OCI-LY7 (cell line): ENCODE measurements around the gene ACOT6. TPM values are rescaled to one million over a fixed set of nuclear protein-coding genes. Genes with fewer than 3 reads are reported as not detected.
A peak's percentile ranks its signal among the peaks of the same experiment; 100 is the strongest.

ENCODE experiments used
- BruUV-seq: library from RNA; stranded (reverse); fragments of 400-500 nt; replicated peaks from 2 replicates; lab custom pipeline; 2021; lab: Mats Ljungman, UMichigan
- CTCF ChIA-PET: fragments of 300-600 bp; sonication (Branson Sonifier 250); formaldehyde crosslinking; loops from one replicate; lab custom pipeline; 2022; ENCODE audit warnings: antibody characterized with exemption; ENCODE audit not compliant: unreplicated experiment; lab: Charles Lee
- POLR2A ChIA-PET: fragments of 300-600 bp; sonication (Branson Sonifier 250); formaldehyde crosslinking; loops from one replicate; lab custom pipeline; 2022; ENCODE audit warnings: antibody characterized with exemption; lab: Charles Lee
- DNase-seq: peaks from one replicate; pipeline ENCODE4 v3.0.0-alpha.2; 2015; ENCODE audit warnings: low spot score
- H2AFZ ChIP-seq: fragments of 200-600 bp; sonication (generic), shearing (Covaris generic); 2 replicates; pipeline ENCODE4 v1.6.1; 2014; ENCODE audit warnings: mild to moderate bottlenecking, antibody characterized with exemption, low read length, moderate library complexity
- H3K27ac ChIP-seq: fragments of 200-600 bp; sonication (generic); 2 replicates; pipeline ENCODE4 v1.5.1; 2014; ENCODE audit warnings: mixed run types, low read depth, mild to moderate bottlenecking, moderate library complexity, low read length, inconsistent platforms; ENCODE audit not compliant: poor library complexity, severe bottlenecking
- H3K36me3 ChIP-seq: fragments of 200-600 bp; sonication (generic); 2 replicates; pipeline ENCODE4 v1.6.1; 2014; ENCODE audit warnings: mild to moderate bottlenecking, antibody characterized with exemption, low read length, moderate library complexity, mixed read lengths; ENCODE audit not compliant: insufficient read depth
- H3K4me1 ChIP-seq: fragments of 200-600 bp; sonication (generic); 2 replicates; pipeline ENCODE4 v1.5.1; 2014; ENCODE audit warnings: mild to moderate bottlenecking, low read length; ENCODE audit not compliant: insufficient read depth, poor library complexity, severe bottlenecking
- H3K4me2 ChIP-seq: fragments of 200-600 bp; sonication (generic); 2 replicates; pipeline ENCODE4 v1.6.1; 2014; ENCODE audit warnings: mild to moderate bottlenecking, low read length
- H3K4me3 ChIP-seq: fragments of 200-600 bp; sonication (generic); 2 replicates; pipeline ENCODE4 v1.5.1; 2014; ENCODE audit warnings: mild to moderate bottlenecking, low read depth, low read length; ENCODE audit not compliant: poor library complexity, severe bottlenecking
- H3K79me2 ChIP-seq: fragments of 200-600 bp; sonication (generic); 2 replicates; pipeline ENCODE4 v1.6.1; 2016; ENCODE audit warnings: low read depth, mild to moderate bottlenecking, low read length, moderate library complexity, mixed read lengths; ENCODE audit not compliant: insufficient read depth
- H3K9me2 ChIP-seq: fragments of 200-600 bp; sonication (generic); 2 replicates; pipeline ENCODE4 v1.6.1; 2016; ENCODE audit warnings: mild to moderate bottlenecking, low read length, mixed read lengths; ENCODE audit not compliant: insufficient read depth
- H3K9me3 ChIP-seq: fragments of 200-600 bp; sonication (generic); 2 replicates; pipeline ENCODE4 v1.6.1; 2014; ENCODE audit warnings: mild to moderate bottlenecking, mixed run types, low read length, mixed read lengths
- H4K20me1 ChIP-seq: fragments of 200-600 bp; sonication (generic); 2 replicates; pipeline ENCODE4 v1.6.1; 2014; ENCODE audit warnings: mild to moderate bottlenecking, antibody characterized with exemption, low read length, moderate library complexity, mixed read lengths; ENCODE audit not compliant: insufficient read depth
- CTCF ChIP-seq: fragments of 200-600 bp; sonication (generic); conservative IDR thresholded peaks from 2 replicates; pipeline ENCODE4 v1.5.1; 2014; ENCODE audit warnings: mild to moderate bottlenecking, antibody characterized with exemption, low read length, moderate library complexity, mixed read lengths
- EZH2phosphoT487 ChIP-seq: fragments of 200-600 bp; sonication (generic); IDR thresholded peaks from 2 replicates; pipeline ENCODE4 v1.6.1; 2018; ENCODE audit warnings: low read depth, borderline replicate concordance, mild to moderate bottlenecking, mixed run types, antibody characterized with exemption, low read length, moderate library complexity, mixed read lengths
- intact Hi-C: fragments of 100-400 bp; cut with micrococcal nuclease; formaldehyde crosslinking; loops from one replicate; pipeline ENCODE4 v1.10.0; 2022; ENCODE audit not compliant: unreplicated experiment
- total RNA-seq, 2 experiments: library from RNA; depleted of rRNA in 1 of 2; stranded (reverse); fragments of >200 nt in 1 of 2; shearing (Covaris generic) in 1 of 2; gene quantifications; 2 replicates each; pipeline ENCODE4 v1.2.3, GENCODE V29; 2014 to 2022

Gene ACOT6
- total RNA-seq, 2 experiments from 2014 or later = not detected

- Histone ChIP-seq H4K20me1 (no peaks in the 10 kb centered on the region), H3K27ac (no peak overlapping the region), H3K4me1 (no peaks in the 10 kb centered on the region), H3K79me2 (no peaks in the 10 kb centered on the region), H3K4me2 (no peak overlapping the region), H2AFZ (no peak overlapping the region), H3K36me3 (no peaks in the 10 kb centered on the region), H3K4me3 (no peak overlapping the region), H3K9me3 (no peaks in the 10 kb centered on the region), H3K9me2 (no peaks in the 10 kb centered on the region)
- BruUV-seq = no TSS peak
- no peak for TF ChIP-seq CTCF
- TF ChIP-seq EZH2phosphoT487 = no peak
- DNase-seq = no peak
- POLR2A ChIA-PET = no interaction called here
- intact Hi-C loops = no loop called here
- CTCF ChIA-PET = no interaction called here
These were observed 1.6 kb upstream of the ACOT6 start for GRCh38 chr14:73610687-73611086.

- ChIA-PET CTCF (no interaction called here), POLR2A (interaction anchor here (0.6 kb wide), 1 partner anchor 317 kb away, joined by 4 read pairs; no protein-coding TSS in a partner anchor)
- no TSS peak for BruUV-seq
- no peak for DNase-seq
- no peaks in the 10 kb centered on the region for H3K9me3 ChIP-seq
- H3K4me1 ChIP-seq = no peaks in the 10 kb centered on the region
- no peaks in the 10 kb centered on the region for H3K79me2 ChIP-seq
- peak overlapping the region; percentile 20; the same call in 1 of the 2 replicates for H3K4me2 ChIP-seq
- no peaks in the 10 kb centered on the region for H4K20me1 ChIP-seq
- no peak overlapping the region for H3K27ac ChIP-seq
- no peaks in the 10 kb centered on the region for H3K36me3 ChIP-seq
- TF ChIP-seq CTCF = no peak
- H2AFZ ChIP-seq = no peak overlapping the region
- H3K9me2 ChIP-seq = no peaks in the 10 kb centered on the region
- no peak overlapping the region for H3K4me3 ChIP-seq
- intact Hi-C loops = no loop called here
These were observed 698 bp downstream of the ACOT6 start for GRCh38 chr14:73613046-73613383.

GRCh38 chr14:73613419-73613963 lies 1.2 kb downstream of the ACOT6 start:
- TF ChIP-seq EZH2phosphoT487 (no peak), CTCF (no peak)
- H3K27ac ChIP-seq = no peak overlapping the region
- CTCF ChIA-PET = no interaction called here
- no TSS peak for BruUV-seq
- H3K36me3 ChIP-seq = no peaks in the 10 kb centered on the region
- no peak overlapping the region for H3K4me3 ChIP-seq
- no peak overlapping the region for H2AFZ ChIP-seq
- DNase-seq = no peak
- no peaks in the 10 kb centered on the region for H3K9me2 ChIP-seq
- POLR2A ChIA-PET = interaction anchor here (0.6 kb wide), 1 partner anchor 318 kb away, joined by 4 read pairs; no protein-coding TSS in a partner anchor
- no peak overlapping the region for H3K4me2 ChIP-seq
- H3K4me1 ChIP-seq = no peaks in the 10 kb centered on the region
- no peaks in the 10 kb centered on the region for H3K79me2 ChIP-seq
- no peaks in the 10 kb centered on the region for H3K9me3 ChIP-seq
- H4K20me1 ChIP-seq = no peaks in the 10 kb centered on the region
- intact Hi-C loops = no loop called here
